AG04450 (cell line): ENCODE data around the gene XPNPEP3. TPM values are rescaled to one million over a fixed set of nuclear protein-coding genes. Genes with fewer than 3 reads are reported as not detected.
"Not testable (repeated sequence)": the region's sequence is repeated elsewhere in the genome, so short reads cannot be mapped to it uniquely, and the experiment has no call there.

Experiments used
- CTCF ChIA-PET: fragments of 300-600, 350-600 bp; formaldehyde crosslinking; extraction: SDS; loops from one replicate; lab custom pipeline; 2022; ENCODE audit warnings: antibody characterized with exemption, inconsistent platforms; lab: Charles Lee
- POLR2A ChIA-PET: fragments of 350-600 bp; formaldehyde crosslinking; extraction: SDS; loops from one replicate; lab custom pipeline; 2021; ENCODE audit warnings: antibody characterized with exemption, inconsistent platforms; lab: Yijun Ruan, JAX
- DNase-seq: peaks from one replicate; pipeline ENCODE4 v3.0.0-alpha.2; 2011; ENCODE audit warnings: low read depth, low spot score
- H3K27ac ChIP-seq: one replicate; pipeline ENCODE4 v1.5.1; 2012; ENCODE audit warnings: low read depth, low read length, control low read depth
- H3K27me3 ChIP-seq: one replicate; pipeline ENCODE4 v1.6.0; 2012; ENCODE audit warnings: low read length; ENCODE audit not compliant: control insufficient read depth, insufficient read depth
- H3K4me3 ChIP-seq: 2 replicates; pipeline ENCODE4 v1.5.1; 2011; ENCODE audit warnings: mild to moderate bottlenecking, low read depth, low read length, control low read depth
- H3K9me3 ChIP-seq: 2 replicates; pipeline ENCODE4 v1.5.1; 2012; ENCODE audit warnings: low read length; ENCODE audit not compliant: control insufficient read depth, insufficient read depth
- polyA plus RNA-seq: library from polyadenylated mRNA; depleted of rRNA; stranded (reverse); fragments of >200 nt; gene quantifications from 2 replicates; pipeline ENCODE4 v1.2.3, GENCODE V29; 2011
- TF ChIP-seq, protein P1 (sequence below): IDR thresholded peaks from 2 replicates; pipeline ENCODE4 v1.5.1; 2011; ENCODE audit warnings: low read depth, low read length, control low read depth, inconsistent platforms

Gene XPNPEP3
- polyA plus RNA-seq, 1 experiment, result 26.3 TPM

DNA sequence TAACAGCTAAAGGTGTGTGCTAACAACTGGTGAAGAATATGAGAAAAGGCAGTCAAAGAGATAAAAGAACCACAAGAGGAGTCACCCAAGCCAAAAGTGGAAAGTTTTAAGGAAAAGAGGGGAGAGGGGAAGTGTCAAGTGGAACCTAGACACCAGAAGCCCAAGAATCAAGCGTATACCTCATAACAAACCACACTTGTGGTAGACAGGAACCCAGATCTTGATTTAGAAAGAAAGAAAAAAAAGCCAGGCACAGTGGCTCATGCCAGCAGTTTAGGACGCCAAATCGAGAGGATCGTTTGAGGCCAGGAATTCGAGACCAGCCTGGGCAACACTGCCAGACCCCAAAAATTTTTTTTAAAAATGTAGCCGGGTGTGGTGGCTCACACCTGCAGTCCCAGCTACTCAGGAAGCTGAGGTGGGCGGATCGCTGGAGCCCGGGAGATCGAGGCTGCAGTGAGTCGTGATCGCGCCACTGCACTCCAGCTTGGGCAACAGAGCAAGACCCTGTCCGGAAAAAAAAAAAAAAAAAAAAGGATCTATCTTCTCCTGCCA is 38.7 kb upstream of the XPNPEP3 start:
- CTCF ChIA-PET, result interaction anchor here (0.8 kb wide), 1 partner anchor 124 kb away, joined by 4 read pairs; no protein-coding TSS in a partner anchor
- POLR2A ChIA-PET, result interaction anchor here (0.6 to 2.0 kb wide), 3 partner anchors 39 to 69 kb away, joined by 3 to 9 read pairs (median 3); partner anchors contain the start of genes ST13 and XPNPEP3
- H3K4me3 ChIP-seq, result peak overlapping the region; percentile 99
- DNase-seq, result no peak
- TF ChIP-seq, protein P1, sequence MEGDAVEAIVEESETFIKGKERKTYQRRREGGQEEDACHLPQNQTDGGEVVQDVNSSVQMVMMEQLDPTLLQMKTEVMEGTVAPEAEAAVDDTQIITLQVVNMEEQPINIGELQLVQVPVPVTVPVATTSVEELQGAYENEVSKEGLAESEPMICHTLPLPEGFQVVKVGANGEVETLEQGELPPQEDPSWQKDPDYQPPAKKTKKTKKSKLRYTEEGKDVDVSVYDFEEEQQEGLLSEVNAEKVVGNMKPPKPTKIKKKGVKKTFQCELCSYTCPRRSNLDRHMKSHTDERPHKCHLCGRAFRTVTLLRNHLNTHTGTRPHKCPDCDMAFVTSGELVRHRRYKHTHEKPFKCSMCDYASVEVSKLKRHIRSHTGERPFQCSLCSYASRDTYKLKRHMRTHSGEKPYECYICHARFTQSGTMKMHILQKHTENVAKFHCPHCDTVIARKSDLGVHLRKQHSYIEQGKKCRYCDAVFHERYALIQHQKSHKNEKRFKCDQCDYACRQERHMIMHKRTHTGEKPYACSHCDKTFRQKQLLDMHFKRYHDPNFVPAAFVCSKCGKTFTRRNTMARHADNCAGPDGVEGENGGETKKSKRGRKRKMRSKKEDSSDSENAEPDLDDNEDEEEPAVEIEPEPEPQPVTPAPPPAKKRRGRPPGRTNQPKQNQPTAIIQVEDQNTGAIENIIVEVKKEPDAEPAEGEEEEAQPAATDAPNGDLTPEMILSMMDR, result no peak
- no peaks in the 10 kb centered on the region for H3K27me3 ChIP-seq
- H3K9me3 ChIP-seq, result no peaks in the 10 kb centered on the region
- H3K27ac ChIP-seq, result peak overlapping the region; percentile 68

DNA sequence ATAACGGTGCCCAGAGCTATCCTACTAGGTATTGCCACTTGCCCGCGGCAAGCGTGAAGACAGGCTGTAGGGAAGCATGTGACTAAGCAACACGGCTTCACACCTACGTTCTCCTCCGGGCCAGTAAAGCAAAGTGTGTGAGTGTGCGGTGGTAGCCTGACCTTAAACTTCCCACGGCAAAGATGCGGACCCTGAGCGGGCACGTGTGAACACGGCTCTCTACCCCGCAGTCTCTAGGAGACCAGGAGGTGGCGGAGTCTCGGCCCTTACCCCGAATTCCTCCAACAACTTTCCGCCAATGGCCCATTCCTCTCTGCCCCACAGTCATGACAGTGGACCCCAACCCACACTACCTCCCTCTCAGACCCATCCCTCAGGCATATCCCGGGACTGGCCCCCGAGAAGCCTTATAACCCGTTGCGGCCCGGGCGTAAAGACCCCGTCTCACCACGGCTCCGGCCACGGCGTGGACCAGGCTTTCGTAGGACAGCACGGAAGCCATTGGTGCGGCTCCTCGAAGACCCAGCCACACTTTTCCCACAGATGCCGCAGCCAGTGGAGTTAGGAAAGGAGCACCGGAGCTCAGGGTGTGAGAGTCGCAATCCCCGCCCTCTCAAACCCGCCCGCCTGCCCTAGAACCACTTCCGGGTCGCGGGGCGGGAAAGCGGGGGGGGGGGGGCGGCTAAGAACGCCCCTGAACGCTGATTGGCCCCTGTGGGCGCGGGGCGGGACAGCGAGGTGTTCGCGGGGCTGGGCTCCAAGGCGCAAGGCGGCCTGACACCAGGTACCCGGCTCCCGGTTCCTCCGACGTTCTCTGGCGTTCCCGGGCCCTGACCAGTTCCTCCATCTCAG is 38.0 kb upstream of the XPNPEP3 start, which contains the start of gene SLC25A17:
TSS of gene SLC25A17 (minus strand) at position 600 of the 852 bp plus-strand sequence. CDS start at position 502, 98 bp downstream.
- Histone ChIP-seq H3K4me3 (peak within 1 kb of the TSS; percentile 99), H3K27me3 (no peaks in the 10 kb centered on the region), H3K27ac (peak within 1 kb of the TSS; percentile 68), H3K9me3 (no peaks in the 10 kb centered on the region)
- TF ChIP-seq, protein P1, result peak; percentile 62
- ChIA-PET POLR2A (interaction anchor here (0.6 to 2.0 kb wide), 3 partner anchors 38 to 70 kb away, joined by 3 to 9 read pairs (median 3); partner anchors contain the start of genes ST13 and XPNPEP3), CTCF (interaction anchor here (0.8 to 1.2 kb wide), 2 partner anchors 9 to 125 kb away, joined by 3 to 4 read pairs; no protein-coding TSS in a partner anchor)
- peak; percentile 29 for DNase-seq

DNA sequence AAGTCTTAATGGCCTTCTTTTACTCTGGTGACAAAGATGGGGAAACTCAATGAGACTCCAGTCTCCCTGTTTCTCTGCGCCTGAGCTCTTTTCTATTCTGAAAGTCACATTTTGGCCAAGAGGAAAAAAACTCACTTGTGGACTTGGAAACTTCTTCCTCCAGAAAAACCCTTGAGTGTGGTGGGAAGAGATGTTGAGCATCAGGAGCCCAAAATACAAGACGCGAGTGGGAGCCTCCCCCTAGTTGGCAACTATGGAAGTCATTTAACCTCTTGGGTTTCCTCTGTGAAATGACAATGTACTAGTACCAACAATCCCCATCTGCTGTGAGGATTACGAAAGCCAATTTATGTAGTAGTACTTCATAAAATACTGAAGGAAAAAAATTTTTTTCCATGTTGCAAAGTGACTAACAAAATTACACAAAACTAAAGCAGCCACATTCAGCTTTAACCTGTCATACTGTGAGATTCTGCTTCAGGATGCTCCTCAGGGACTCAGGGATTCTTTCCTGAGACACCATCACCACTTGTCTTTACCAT is 37.3 kb upstream of the XPNPEP3 start:
- ChIA-PET CTCF (interaction anchor here (1.2 kb wide), 1 partner anchor 9 kb away, joined by 3 read pairs; no protein-coding TSS in a partner anchor), POLR2A (interaction anchor here (2.0 kb wide), 1 partner anchor 37 kb away, joined by 9 read pairs; the partner anchor contains the start of genes ST13 and XPNPEP3)
- peak overlapping the region; percentile 55 for H3K27ac ChIP-seq

DNA sequence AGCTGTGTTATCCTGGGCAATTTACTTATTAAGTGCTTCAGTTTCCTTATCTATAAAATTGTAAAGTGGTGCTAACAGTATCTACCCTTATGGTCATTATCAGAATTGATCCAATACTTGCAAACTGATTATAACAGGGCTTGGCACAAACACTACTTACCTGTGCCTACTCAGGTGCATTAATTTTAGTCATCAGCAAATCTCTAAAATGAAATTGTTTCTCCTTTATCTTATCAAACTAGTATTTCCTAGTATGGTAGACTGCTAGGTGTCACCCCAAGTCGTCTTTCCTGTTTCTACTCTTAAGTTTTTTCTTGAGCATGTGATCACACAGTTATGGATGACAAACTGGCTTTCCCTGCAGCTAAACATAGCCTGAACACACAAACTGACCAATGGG is 33.5 kb upstream of the XPNPEP3 start:
- CTCF ChIA-PET, result interaction anchor here (0.6 to 0.9 kb wide), 2 partner anchors 15 to 112 kb away, joined by 3 to 5 read pairs; no protein-coding TSS in a partner anchor
- Histone ChIP-seq H3K27ac (no peak overlapping the region), H3K9me3 (no peaks in the 10 kb centered on the region), H3K4me3 (no peak overlapping the region), H3K27me3 (no peaks in the 10 kb centered on the region)
- no peak for DNase-seq
- POLR2A ChIA-PET, result no interaction called here
- TF ChIP-seq, protein P1, result no peak

More for the DNA sequence above, 37.3 kb upstream of the XPNPEP3 start:
- Histone ChIP-seq H3K9me3 (no peaks in the 10 kb centered on the region), H3K4me3 (peak overlapping the region; percentile 99), H3K27me3 (no peaks in the 10 kb centered on the region)
- DNase-seq, result no peak
- TF ChIP-seq, protein P1, result 0 out of 2 replicates have a peak, but pooled peaks have one; percentile 10

DNA sequence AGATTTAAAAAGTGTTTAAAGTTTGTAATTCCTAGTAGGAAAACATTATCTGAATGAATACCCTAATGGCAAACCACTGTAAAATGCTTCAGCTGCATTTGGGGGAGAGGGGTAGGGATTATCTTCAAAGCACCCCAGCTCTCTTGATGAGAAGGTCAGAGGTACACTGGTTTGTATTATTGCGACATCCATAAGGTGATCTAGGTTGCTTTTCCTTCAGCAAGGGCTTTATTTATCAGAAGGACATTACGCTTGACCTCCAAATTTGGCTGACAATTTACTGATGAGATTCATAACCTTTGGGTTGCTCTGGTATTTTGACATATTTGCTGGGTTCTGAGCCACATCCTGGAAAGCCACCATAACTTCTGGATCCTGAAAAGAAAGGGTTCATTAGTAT is 30.7 kb upstream of the XPNPEP3 start:
- POLR2A ChIA-PET, result not testable (repeated sequence)

More for the DNA sequence above, 30.7 kb upstream of the XPNPEP3 start:
- H3K27ac ChIP-seq, H3K27me3 ChIP-seq, CTCF ChIA-PET, H3K9me3 ChIP-seq, DNase-seq, H3K4me3 ChIP-seq: not testable (repeated sequence)
